K562 (cell line): ENCODE measurements around the gene MAP3K12. TPM values are rescaled to one million over a fixed set of nuclear protein-coding genes. Genes with fewer than 3 reads are reported as not detected.
"Not testable (repeated sequence)": the region's sequence is repeated elsewhere in the genome, so short reads cannot be mapped to it uniquely, and the experiment has no call there.

Source experiments
- ATAC-seq: fragments of 200-7000 bp; cut with Tn5 transposase; 3 replicates; pipeline ENCODE4 v1.9.1; 2020; ENCODE audit warnings: moderate library complexity
- BruUV-seq: library from RNA; stranded (reverse); fragments of 400-500 nt; replicated peaks from 2 replicates; lab custom pipeline; 2021; lab: Mats Ljungman, UMichigan
- CTCF ChIA-PET: fragments of 300-600 bp; formaldehyde crosslinking; extraction: SDS; loops from one replicate; lab custom pipeline; 2021; ENCODE audit warnings: low intra/inter-chr PET ratio; lab: Yijun Ruan, JAX
- POLR2A ChIA-PET: fragments of 300-600, 350-650 bp; sonication (Branson Sonifier 250); formaldehyde crosslinking; extraction: SDS; loops from one replicate; lab custom pipeline; 2021; ENCODE audit warnings: antibody characterized with exemption, inconsistent platforms; lab: Yijun Ruan, JAX
- DNase-seq, 4 experiments: peaks; one replicate each; pipeline versions ENCODE4 v3.0.0 to v3.0.0-alpha.2; 2011 to 2018; ENCODE audit warnings: low spot score in 3 of 4, mixed read lengths in 3 of 4; ENCODE audit errors: extremely low read depth in 1 of 4
- FAIRE-seq: peaks from 2 replicates; lab custom pipeline; 2011; peaks lifted over from hg19 to GRCh38; lab: Jason Lieb, UNC
- H2AFZ ChIP-seq: 2 replicates; pipeline ENCODE4 v1.6.0; 2011; ENCODE audit warnings: low read depth, low read length, control low read depth, inconsistent platforms
- H3K27ac ChIP-seq: fragments of 200-600 bp; 3 replicates; pipeline ENCODE4 v1.8.0; 2011; ENCODE audit warnings: low read depth, mild to moderate bottlenecking, control low read depth, inconsistent platforms, low read length, moderate library complexity, mixed read lengths; ENCODE audit errors: extremely low read depth
- H3K27me3 ChIP-seq, 2 experiments: fragments of 300-600 bp in 1 of 2; 2 replicates in 1 of 2; 3 replicates in 1 of 2; pipeline versions ENCODE4 v1.6.0 to v1.8.0; 2011; ENCODE audit warnings: inconsistent platforms in 2 of 2, low read length in 2 of 2, mild to moderate bottlenecking in 1 of 2, mixed read lengths in 1 of 2, moderate library complexity in 1 of 2; ENCODE audit not compliant: control insufficient read depth in 2 of 2, insufficient read depth in 2 of 2
- H3K36me3 ChIP-seq: fragments of 300-600 bp; 3 replicates; pipeline ENCODE4 v1.8.0; 2011; ENCODE audit warnings: mild to moderate bottlenecking, low read length, inconsistent platforms; ENCODE audit not compliant: control insufficient read depth, insufficient read depth
- H3K4me1 ChIP-seq, 2 experiments: fragments of 200-600 bp in 1 of 2; replicated peaks in 1 of 2; 2 replicates in 1 of 2; 3 replicates in 1 of 2; pipeline versions ENCODE4 v1.5.1 to v1.8.0; 2011; ENCODE audit warnings: inconsistent platforms in 2 of 2, low read length in 2 of 2, mild to moderate bottlenecking in 1 of 2, mixed read lengths in 1 of 2, moderate library complexity in 1 of 2; ENCODE audit not compliant: control insufficient read depth in 2 of 2, insufficient read depth in 2 of 2
- H3K4me2 ChIP-seq: 2 replicates; pipeline ENCODE4 v1.6.1; 2011; ENCODE audit warnings: low read length, control low read depth, inconsistent platforms, mixed read lengths; ENCODE audit not compliant: insufficient read depth
- H3K4me3 ChIP-seq: fragments of 200-600 bp; sonication (generic), shearing (Covaris generic); 2 replicates; pipeline ENCODE4 v1.5.1; 2016; ENCODE audit warnings: control low read depth, inconsistent platforms
- H3K79me2 ChIP-seq: fragments of 200-600 bp; 3 replicates; pipeline ENCODE4 v1.8.0; 2011; ENCODE audit warnings: low read length, inconsistent platforms; ENCODE audit not compliant: control insufficient read depth, insufficient read depth
- H3K9ac ChIP-seq, 2 experiments: 2 replicates each; pipeline versions ENCODE4 v1.6.0 to v1.6.1; 2011; ENCODE audit warnings: low read depth in 2 of 2, low read length in 2 of 2, control low read depth in 1 of 2, inconsistent platforms in 1 of 2, mild to moderate bottlenecking in 1 of 2, mixed read lengths in 1 of 2; ENCODE audit not compliant: insufficient read depth in 1 of 2
- H3K9me1 ChIP-seq: one replicate; pipeline ENCODE4 v1.6.0; 2011; ENCODE audit warnings: inconsistent platforms, mild to moderate bottlenecking, low read length, moderate library complexity; ENCODE audit not compliant: control insufficient read depth, insufficient read depth
- H3K9me3 ChIP-seq: replicated peaks from 2 replicates; pipeline ENCODE4 v1.5.1; 2011; ENCODE audit warnings: low read depth, low read length, inconsistent platforms; ENCODE audit not compliant: control insufficient read depth, insufficient read depth
- H4K20me1 ChIP-seq: replicated peaks from 2 replicates; pipeline ENCODE4 v1.6.1; 2011; ENCODE audit warnings: low read length, inconsistent platforms, mixed read lengths; ENCODE audit not compliant: control insufficient read depth, insufficient read depth
- ZNF146 ChIP-seq: IDR thresholded peaks from one replicate; pipeline ENCODE4 v1.6.1; 2018; ENCODE audit warnings: missing compliant biosample characterization; ENCODE audit not compliant: unreplicated experiment
- WGBS: fragments of 100-300 bp; shearing (Covaris generic); methylation state at CpG from one replicate; pipeline ENCODE4 v1.1.6; 2016; ENCODE audit warnings: low coverage, mixed read lengths; ENCODE audit not compliant: insufficient coverage; ENCODE audit errors: missing lambda C conversion rate; 5-methylcytosine and 5-hydroxymethylcytosine counted together
- in situ Hi-C: fragments of 300-500 bp; cut with MboI; formaldehyde crosslinking; loops from 4 replicates; pipeline ENCODE4 v1.15.0; 2018; ENCODE audit warnings: inconsistent platforms, mixed read lengths
- intact Hi-C: fragments of 100-400 bp; cut with micrococcal nuclease; formaldehyde crosslinking; loops from 2 replicates; pipeline ENCODE4 v1.14.2; 2022
- polyA plus RNA-seq, 8 experiments: library from polyadenylated mRNA; depleted of rRNA in 4 of 8; stranded (reverse) in 5 of 8; unstranded in 3 of 8; fragments of >200 nt; fragmentation: Nextera tagmentation in 2 of 8; fragmentation: Illumina TruSeq in 1 of 8; extraction: Ambion mirVana in 2 of 8; extraction: Trizol in 1 of 8; gene quantifications; 2 replicates each; pipeline versions ENCODE4 v1.2.1 to v1.2.3, GENCODE V29; 2011 to 2014; ENCODE audit warnings: inconsistent platforms in 1 of 8, missing spikeins in 1 of 8
- total RNA-seq, 7 experiments: library from RNA; depleted of rRNA in 6 of 7; stranded (reverse); fragments of >200 nt in 6 of 7; fragmentation: Illumina TruSeq in 2 of 7; extraction: Trizol in 2 of 7; gene quantifications; 2 replicates each; pipeline versions ENCODE4 v1.2.1 to v1.2.3, GENCODE V29; 2011 to 2021; ENCODE audit warnings: low replicate concordance in 1 of 7

The MAP3K12 gene
- total and polyA plus RNA-seq, 9 of the 15 experiments (the other 6 are each of a cell fraction or from before 2014, with no cell fraction given): 0.10 to 2.4 (median 1.6) TPM

- TF ChIP-seq ZNF146: peak; percentile 92
- POLR2A ChIA-PET: interaction anchor here (0.7 to 2.0 kb wide), 4 partner anchors 10 to 18 kb away, joined by 3 to 5 read pairs (median 4); no protein-coding TSS in a partner anchor
- not testable (repeated sequence) for BruUV-seq
Measured at GRCh38 chr12:53439582-53439981, 59.7 kb downstream of the MAP3K12 start.

DNA sequence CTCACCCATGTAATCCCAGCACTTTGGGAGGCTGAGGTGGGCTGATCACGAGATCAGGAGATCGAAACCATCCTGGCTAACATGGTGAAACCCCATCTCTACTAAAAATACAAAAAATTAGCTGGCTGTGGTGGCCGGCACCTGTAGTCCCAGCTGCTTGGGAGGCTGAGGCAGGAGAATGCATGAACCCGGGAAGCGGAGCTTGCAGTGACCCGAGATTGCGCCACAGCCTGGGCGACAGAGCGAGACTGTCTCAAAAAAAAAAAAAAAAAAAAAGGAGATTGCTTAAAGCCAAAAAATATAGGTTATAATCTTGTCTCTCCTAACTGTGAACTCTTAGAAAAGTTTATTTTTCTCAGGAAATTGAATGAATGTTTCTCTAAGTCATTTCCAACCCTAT lies 63.9 kb downstream of the MAP3K12 start:
- FAIRE-seq, H2AFZ ChIP-seq, H3K9me1 ChIP-seq, in situ Hi-C loops, H3K27me3 ChIP-seq, H4K20me1 ChIP-seq, BruUV-seq, H3K9me3 ChIP-seq, ATAC-seq, H3K9ac ChIP-seq, H3K4me3 ChIP-seq, H3K4me2 ChIP-seq, H3K79me2 ChIP-seq, intact Hi-C loops, H3K27ac ChIP-seq, DNase-seq: not testable (repeated sequence)
- Histone ChIP-seq H3K36me3 (peaks cover 13% of the 10 kb centered on the region; the same call in 1 of the 3 replicates), H3K4me1 (peaks cover 4 to 20% of the 10 kb centered on the region in 2 experiments; a peak in 3 of 5 replicates)
- WGBS: 86% methylated on average over 9 of the region's 9 CpGs
- POLR2A ChIA-PET: interaction anchor here (0.8 to 2.0 kb wide), 2 partner anchors 9 to 269 kb away, joined by 3 to 5 read pairs; no protein-coding TSS in a partner anchor
- CTCF ChIA-PET: interaction anchor here (0.7 kb wide), 1 partner anchor 159 kb away, joined by 3 read pairs; no protein-coding TSS in a partner anchor

More at GRCh38 chr12:53439582-53439981, 59.7 kb downstream of the MAP3K12 start:
- H3K9ac ChIP-seq, in situ Hi-C loops, intact Hi-C loops, CTCF ChIA-PET, H3K27ac ChIP-seq, ATAC-seq, H3K4me3 ChIP-seq, H3K27me3 ChIP-seq, DNase-seq, H2AFZ ChIP-seq, H3K4me2 ChIP-seq, H4K20me1 ChIP-seq, H3K9me1 ChIP-seq, H3K9me3 ChIP-seq, FAIRE-seq: not testable (repeated sequence)
- Histone ChIP-seq H3K36me3 (peaks cover 13% of the 10 kb centered on the region; the same call in 2 of the 3 replicates), H3K4me1 (peaks cover 17 to 37% of the 10 kb centered on the region in 2 experiments; a peak in 4 of 5 replicates), H3K79me2 (peaks cover 27% of the 10 kb centered on the region)
